Retinal pigment epithelial cell (primary cell): Measurements from ENCODE around the gene SNCB.

Source experiments
- DNase-seq: peaks from one replicate; pipeline ENCODE4 v3.0.0-alpha.2; 2010; ENCODE audit warnings: low read depth
- H3K4me3 ChIP-seq: 2 replicates; pipeline ENCODE4 v1.5.1; 2011; ENCODE audit warnings: mild to moderate bottlenecking, low read length, control low read depth, moderate library complexity
- CTCF ChIP-seq: conservative IDR thresholded peaks from 2 replicates; pipeline ENCODE4 v1.5.1; 2011; ENCODE audit warnings: low read depth, low read length, control low read depth, inconsistent platforms

SNCB gene

GRCh38 chr5:176660860-176661641 lies 30.7 kb upstream of the SNCB start:
- DNase-seq: no peak
- no peak overlapping the region for H3K4me3 ChIP-seq
- TF ChIP-seq CTCF: peak; percentile 98

- no peak for TF ChIP-seq CTCF
- H3K4me3 ChIP-seq: no peak overlapping the region
- DNase-seq: no peak
These were observed 30.2 kb upstream of the SNCB start for GRCh38 chr5:176660530-176660859.

GRCh38 chr5:176659860-176660461 lies 29.6 kb upstream of the SNCB start:
- no peak for DNase-seq
- no peak overlapping the region for H3K4me3 ChIP-seq
- TF ChIP-seq CTCF: no peak

DNA sequence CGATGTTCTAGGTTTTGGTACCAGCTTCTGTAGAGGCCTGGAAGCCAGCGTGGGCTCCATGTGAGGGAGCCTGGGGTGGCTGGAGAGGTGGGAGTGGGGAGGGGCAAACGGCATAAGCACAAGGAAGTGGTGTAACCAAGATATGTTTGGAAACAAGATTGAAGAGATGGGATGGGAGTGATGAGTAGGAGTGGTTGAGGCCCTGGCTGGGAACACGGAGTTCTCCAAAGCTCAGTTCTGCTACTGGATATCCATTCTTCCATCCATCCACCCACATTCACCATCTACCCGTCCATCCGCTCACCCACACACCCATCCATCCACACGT lies 29.1 kb upstream of the SNCB start:
- H3K4me3 ChIP-seq: no peak overlapping the region
- DNase-seq: no peak
- no peak for TF ChIP-seq CTCF

DNA sequence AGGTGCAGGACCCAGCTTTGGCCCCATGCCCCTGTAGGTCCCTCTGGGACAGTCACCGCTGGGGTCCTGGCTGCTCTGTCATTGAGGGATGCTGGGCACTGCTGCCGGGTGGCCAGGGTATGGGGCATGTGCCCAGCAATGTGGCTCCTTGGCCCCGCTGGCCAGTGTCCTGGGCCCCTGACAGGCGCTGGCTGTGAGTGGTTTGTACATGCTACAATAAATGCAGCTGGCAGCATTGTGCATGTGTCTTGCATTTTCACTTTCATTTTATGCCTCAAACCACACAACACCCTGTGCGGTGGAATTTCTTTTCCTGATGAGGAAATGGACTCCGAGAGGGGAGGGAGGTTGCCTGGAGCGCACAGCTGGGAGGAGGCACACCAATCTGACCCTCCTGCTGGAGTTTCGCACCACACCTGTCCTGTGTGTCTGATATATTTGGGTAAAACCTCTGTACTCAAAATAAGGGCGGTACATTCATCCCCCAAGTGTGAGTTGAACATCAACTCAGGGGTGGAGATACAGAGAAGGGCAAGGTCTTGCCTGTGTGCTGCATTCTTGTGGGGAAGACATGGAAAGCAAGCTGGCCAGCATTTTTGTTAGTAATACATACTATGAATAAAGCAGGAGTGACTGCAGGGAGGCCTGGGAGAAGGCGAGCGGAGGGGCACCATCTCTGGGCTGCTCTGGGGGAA lies 28.6 kb upstream of the SNCB start:
- no peak for TF ChIP-seq CTCF
- DNase-seq: no peak
- H3K4me3 ChIP-seq: no peak overlapping the region

DNA sequence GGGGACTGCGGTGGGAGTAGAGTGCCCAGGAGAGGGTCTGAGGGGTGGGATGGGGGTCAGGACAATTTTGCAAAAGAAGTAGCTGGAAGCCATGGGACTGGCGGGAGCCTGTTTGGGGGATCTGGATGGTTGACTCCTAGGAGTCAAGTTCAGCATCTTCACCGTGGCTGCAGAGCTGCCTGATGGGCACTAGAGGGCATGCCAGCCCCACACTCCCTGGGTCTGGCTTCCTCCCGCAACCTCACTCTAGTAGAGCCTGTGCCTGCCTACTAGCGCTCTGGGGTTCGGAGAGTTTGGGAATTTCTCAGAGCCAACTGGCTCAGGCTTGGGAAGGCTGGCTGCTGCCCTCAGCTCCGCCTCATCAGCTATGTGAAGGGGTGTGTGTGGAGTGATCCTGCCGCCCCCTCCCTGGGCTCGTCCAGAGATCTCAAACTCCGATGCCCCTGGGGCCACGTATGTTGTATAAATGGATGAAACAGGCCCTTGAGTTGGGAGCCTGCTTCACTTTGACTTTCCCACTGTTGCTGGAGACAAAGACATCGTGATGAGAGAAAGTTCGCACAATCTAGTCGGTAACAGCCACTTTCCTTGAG lies 27.8 kb upstream of the SNCB start:
- peak; percentile 92 for TF ChIP-seq CTCF
- no peak for DNase-seq
- H3K4me3 ChIP-seq: no peak overlapping the region
